Measurements from ENCODE around the gene CEP20.

The CEP20 gene

GRCh38 chr16:15830832-15831451 lies 57.5 kb downstream of the CEP20 start:
- DNase-seq, result no peak

GRCh38 chr16:15829460-15829859 lies 58.9 kb downstream of the CEP20 start:
- no peak for DNase-seq

DNA sequence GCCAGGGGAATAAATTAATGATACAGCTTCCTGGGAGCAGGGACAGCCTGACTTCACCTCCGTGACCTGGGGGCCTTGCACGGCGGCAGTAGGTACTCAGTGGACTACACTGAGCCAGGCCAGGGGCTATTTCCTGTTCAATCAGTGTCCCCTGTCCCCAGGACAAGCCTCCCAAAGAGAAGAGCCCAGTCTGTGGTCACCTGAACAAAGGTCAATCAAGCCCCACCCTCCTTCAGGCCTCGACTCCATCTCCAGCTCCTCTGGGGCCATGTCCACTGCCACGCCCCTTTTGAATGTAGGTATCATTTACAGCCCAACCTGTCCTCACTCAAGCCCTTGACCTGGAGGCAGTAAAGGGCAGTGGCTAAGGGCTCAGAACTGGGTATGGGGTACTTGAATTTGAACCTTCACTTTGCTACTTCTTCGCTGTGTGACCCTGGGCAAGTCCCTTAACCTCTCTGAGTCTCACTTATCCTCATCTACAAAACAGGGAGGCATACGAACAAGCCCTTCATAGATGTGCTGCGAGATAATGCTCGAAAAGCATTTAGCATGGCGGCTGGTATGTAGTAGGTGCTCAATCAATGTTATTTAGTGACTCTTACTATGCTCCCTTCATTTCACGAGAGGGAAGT lies 60.6 kb downstream of the CEP20 start:
- no peak for DNase-seq

GRCh38 chr16:15827299-15827698 lies 61.1 kb downstream of the CEP20 start:
- no peak for DNase-seq

GRCh38 chr16:15825750-15826305 lies 62.6 kb downstream of the CEP20 start:
- DNase-seq, result no peak

DNA sequence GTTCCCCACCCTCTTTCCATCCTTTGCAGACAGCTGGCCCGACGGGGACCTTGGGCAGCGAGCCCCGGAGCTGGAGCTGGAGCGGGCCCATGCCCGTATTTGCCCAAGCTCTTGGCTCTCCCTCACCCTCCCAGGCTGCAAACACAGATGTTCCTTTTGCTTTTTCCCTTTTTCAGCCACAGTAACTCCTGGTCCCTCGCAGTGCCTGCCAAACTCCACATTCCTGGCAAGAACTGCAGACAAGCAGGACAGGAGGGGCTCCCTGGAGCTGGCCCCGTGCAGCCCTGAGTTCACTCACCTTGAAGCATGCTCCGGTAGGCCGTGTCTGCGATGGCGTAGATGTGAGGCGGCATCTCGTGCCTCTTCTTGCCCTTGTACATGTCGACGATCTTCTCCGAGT lies 65.4 kb downstream of the CEP20 start:
- DNase-seq, result no peak

DNA sequence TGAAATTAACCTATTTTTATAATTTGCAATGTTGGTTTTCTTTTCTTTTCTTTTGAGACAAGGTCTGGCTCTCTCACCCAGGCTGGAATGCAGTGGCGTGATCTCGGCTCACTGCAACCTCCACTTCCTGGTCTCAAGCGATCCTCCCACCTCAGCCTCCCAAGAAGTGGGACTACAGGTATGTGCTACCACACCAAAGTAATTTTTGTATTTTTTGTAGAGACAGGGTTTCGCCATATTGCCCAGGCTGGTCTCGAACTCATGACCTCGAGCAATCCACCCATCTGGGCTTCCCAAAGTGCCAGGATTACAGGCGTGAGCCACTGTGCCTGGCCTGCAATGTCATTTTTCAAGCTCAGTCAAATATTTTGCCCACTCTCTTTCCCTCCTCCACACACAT lies 67.6 kb downstream of the CEP20 start:
- DNase-seq, result no peak

DNA sequence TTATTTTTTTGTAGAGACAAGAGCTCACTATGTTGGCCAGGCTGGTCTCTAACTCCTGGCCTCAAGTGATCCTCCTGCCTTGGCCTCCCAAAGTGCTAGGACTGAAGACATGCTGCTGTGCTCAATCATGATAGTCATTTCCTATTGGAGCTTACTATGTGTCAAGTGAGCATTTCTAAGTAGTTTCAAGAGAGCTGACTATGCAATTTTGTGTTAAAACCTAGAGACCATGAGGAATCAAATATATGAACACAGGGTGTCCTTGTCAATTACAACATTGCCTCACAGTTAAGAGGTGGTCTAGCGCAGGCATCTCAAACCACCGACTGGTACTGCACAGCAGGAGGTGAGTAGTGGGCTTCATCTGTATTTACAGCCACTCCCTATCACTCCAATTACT lies 69.4 kb downstream of the CEP20 start:
- DNase-seq, result no peak

DNA sequence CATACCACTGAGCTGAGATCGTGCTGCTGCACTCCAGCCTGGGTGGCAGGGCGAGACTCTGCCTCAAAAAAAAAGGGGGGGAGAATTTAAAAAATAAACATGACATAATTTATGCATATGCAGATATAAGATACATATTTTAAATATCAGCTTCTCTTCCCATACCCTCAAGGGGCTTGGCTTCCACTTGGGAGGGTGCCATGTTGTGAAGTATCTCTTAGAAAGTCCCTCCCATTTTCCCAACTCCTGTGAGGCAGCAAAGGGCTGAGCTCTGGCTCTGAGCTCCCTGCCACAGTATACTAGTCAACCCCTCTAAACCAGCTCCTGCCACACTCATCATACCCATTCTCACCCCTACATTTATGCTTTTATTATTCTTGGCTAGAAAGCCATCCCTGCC lies 71.0 kb downstream of the CEP20 start:
- DNase-seq, result no peak

GRCh38 chr16:15816228-15816627 lies 72.2 kb downstream of the CEP20 start:
- no peak for DNase-seq

Measured in central memory CD4-positive, alpha-beta T cell (primary cell).